ENCODE results near the gene NPFF.

DNA sequence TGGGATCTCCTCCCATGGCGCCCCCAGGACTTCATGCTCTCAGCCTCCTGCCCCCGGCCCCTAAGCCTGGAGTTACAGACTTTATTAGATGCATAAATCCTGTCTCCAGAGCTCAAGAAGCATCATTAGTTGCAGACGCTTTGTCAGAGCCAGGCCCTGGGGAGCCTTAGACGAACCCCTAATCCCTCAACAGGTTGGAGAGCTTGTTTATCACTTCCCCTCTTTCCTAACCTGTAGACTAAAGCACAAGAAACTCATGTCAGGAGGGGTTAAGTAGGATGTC, 260 bp upstream of the NPFF start:
- TF ChIP-seq ZNF550 (CRISPR knock-in tag; IDR thresholded peaks at IDR 0.05; ENCODE audit: borderline replicate concordance), result no peak
- TF ChIP-seq, protein P1, sequence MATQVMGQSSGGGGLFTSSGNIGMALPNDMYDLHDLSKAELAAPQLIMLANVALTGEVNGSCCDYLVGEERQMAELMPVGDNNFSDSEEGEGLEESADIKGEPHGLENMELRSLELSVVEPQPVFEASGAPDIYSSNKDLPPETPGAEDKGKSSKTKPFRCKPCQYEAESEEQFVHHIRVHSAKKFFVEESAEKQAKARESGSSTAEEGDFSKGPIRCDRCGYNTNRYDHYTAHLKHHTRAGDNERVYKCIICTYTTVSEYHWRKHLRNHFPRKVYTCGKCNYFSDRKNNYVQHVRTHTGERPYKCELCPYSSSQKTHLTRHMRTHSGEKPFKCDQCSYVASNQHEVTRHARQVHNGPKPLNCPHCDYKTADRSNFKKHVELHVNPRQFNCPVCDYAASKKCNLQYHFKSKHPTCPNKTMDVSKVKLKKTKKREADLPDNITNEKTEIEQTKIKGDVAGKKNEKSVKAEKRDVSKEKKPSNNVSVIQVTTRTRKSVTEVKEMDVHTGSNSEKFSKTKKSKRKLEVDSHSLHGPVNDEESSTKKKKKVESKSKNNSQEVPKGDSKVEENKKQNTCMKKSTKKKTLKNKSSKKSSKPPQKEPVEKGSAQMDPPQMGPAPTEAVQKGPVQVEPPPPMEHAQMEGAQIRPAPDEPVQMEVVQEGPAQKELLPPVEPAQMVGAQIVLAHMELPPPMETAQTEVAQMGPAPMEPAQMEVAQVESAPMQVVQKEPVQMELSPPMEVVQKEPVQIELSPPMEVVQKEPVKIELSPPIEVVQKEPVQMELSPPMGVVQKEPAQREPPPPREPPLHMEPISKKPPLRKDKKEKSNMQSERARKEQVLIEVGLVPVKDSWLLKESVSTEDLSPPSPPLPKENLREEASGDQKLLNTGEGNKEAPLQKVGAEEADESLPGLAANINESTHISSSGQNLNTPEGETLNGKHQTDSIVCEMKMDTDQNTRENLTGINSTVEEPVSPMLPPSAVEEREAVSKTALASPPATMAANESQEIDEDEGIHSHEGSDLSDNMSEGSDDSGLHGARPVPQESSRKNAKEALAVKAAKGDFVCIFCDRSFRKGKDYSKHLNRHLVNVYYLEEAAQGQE (IDR thresholded peaks at IDR 0.05; ENCODE audit: borderline replicate concordance in 1 of 2, low read depth in 1 of 2, low read length in 2 of 2), result no peak
- no peak for TF ChIP-seq EZH2 (conservative IDR thresholded peaks at IDR 0.05; ENCODE audit: low read depth, low read length)
- TF ChIP-seq ZZZ3 (CRISPR knock-in tag; IDR thresholded peaks at IDR 0.05; ENCODE audit: borderline replicate concordance), result no peak
- TF ChIP-seq, protein P2, sequence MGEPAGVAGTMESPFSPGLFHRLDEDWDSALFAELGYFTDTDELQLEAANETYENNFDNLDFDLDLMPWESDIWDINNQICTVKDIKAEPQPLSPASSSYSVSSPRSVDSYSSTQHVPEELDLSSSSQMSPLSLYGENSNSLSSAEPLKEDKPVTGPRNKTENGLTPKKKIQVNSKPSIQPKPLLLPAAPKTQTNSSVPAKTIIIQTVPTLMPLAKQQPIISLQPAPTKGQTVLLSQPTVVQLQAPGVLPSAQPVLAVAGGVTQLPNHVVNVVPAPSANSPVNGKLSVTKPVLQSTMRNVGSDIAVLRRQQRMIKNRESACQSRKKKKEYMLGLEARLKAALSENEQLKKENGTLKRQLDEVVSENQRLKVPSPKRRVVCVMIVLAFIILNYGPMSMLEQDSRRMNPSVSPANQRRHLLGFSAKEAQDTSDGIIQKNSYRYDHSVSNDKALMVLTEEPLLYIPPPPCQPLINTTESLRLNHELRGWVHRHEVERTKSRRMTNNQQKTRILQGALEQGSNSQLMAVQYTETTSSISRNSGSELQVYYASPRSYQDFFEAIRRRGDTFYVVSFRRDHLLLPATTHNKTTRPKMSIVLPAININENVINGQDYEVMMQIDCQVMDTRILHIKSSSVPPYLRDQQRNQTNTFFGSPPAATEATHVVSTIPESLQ (CRISPR knock-in tag; conservative IDR thresholded peaks at IDR 0.05), result no peak
- TF ChIP-seq ISX (CRISPR knock-in tag; conservative IDR thresholded peaks at IDR 0.05), result no peak
- TF ChIP-seq, protein P3, sequence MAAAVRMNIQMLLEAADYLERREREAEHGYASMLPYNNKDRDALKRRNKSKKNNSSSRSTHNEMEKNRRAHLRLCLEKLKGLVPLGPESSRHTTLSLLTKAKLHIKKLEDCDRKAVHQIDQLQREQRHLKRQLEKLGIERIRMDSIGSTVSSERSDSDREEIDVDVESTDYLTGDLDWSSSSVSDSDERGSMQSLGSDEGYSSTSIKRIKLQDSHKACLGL (CRISPR knock-in tag; IDR thresholded peaks at IDR 0.05), result no peak
